ENCODE measurements around the gene TRMO. TPM values are rescaled to one million over a fixed set of nuclear protein-coding genes. Genes with fewer than 3 reads are reported as not detected.
"Not testable (repeated sequence)": the region's sequence is repeated elsewhere in the genome, so short reads cannot be mapped to it uniquely, and the experiment has no call there.

The TRMO gene, protein sequence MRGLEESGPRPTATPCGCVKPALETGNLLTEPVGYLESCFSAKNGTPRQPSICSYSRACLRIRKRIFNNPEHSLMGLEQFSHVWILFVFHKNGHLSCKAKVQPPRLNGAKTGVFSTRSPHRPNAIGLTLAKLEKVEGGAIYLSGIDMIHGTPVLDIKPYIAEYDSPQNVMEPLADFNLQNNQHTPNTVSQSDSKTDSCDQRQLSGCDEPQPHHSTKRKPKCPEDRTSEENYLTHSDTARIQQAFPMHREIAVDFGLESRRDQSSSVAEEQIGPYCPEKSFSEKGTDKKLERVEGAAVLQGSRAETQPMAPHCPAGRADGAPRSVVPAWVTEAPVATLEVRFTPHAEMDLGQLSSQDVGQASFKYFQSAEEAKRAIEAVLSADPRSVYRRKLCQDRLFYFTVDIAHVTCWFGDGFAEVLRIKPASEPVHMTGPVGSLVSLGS
- total RNA-seq, result 61.8 TPM

DNA sequence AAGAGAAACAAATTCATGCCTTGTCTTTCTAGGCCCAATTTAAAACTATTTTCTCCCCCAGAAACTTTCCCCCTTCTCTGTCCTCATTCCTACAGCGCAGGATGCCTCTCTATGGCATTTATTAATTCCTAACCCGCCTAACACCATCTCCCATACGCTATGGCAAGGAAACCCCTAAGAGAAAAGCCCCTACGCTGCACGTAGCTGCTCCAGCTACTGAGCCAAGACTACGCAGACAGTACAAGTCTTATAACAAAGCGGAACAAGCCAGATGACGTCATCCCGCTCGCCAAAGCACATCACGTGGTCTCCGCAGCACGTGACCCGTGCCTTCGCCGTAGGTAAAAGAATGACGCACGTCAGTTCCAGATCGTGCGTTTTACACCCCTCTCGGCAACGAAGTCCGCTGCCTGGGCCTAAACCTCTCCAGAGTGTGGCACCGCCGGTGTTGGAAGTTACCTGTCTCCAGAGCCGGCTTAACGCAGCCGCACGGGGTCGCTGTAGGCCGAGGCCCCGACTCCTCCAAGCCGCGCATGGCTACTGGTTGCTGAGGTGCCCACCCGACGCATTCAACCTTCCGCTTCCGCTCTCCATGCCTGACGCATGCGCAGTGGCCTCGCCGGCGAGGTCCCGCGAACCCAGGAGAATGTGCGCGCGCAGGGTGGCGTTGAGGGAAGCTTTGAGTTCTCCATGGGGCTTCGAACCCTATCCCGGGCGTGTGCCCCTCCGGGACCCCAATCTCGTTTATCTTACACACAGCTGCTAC, at the start of gene TRMO:
Gene TRMO (minus strand): TSS at position 542 of the 766 bp plus-strand sequence. CDS start 7 bp downstream, at position 535.
- Histone ChIP-seq H3K9me3 (ENCODE audit: low read depth, low read length) (no peaks in the 10 kb centered on the region), H3K4me1 (ENCODE audit: insufficient read depth, low read length) (peaks cover 50% of the 10 kb centered on the region), H3K27me3 (ENCODE audit: insufficient read depth, low read length) (no peaks in the 10 kb centered on the region), H3K4me3 (ENCODE audit: low read length) (peak within 1 kb of the TSS; percentile 60)

DNA sequence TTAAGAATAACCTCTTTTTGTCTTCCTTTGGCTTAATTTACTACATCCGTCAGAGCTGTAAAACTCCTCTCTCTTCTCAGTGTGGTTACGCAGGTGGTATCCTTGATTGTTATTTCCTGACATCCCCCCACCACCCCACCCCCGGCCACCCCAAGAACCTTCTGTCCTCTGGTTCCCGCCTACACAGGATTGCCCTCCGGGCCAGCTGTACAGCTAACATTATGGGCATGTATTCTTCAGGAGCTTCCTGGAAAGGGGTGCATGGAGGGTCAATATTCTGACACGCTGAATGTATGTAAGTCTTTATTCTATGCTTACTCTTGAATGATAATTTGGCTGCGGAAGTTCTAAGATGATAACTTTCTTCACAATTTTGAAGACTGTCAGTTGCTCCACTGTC, 47.9 kb upstream of the TRMO start:
- no peaks in the 10 kb centered on the region for H3K9me3 ChIP-seq (ENCODE audit: low read depth, low read length)
- H3K4me1 ChIP-seq (ENCODE audit: insufficient read depth, low read length), result no peaks in the 10 kb centered on the region
- H3K27me3 ChIP-seq (ENCODE audit: insufficient read depth, low read length), result peaks cover 2% of the 10 kb centered on the region
- H3K4me3 ChIP-seq (ENCODE audit: low read length), result no peak overlapping the region

DNA sequence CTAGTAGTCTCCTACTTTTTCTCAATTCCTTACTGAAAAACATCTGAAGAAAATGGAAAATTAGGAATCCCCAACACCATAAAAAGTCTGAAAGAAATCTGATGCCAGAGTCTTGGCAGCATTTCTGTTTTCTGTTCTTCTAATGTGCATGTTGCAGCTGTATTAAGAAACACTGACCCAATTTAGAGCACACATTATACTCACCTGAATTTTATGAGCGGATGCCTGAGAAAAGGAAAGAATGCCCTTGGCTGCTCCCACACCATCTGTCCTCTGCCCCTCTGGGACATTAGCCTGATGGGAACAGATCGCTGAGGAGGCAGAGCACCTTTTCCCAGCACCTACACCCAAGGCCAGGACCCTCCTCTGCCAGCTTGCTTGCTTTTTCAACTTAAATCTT, 46.7 kb upstream of the TRMO start:
- H3K4me3 ChIP-seq (ENCODE audit: low read length), result no peak overlapping the region
- H3K4me1 ChIP-seq (ENCODE audit: insufficient read depth, low read length), result no peaks in the 10 kb centered on the region
- H3K9me3 ChIP-seq (ENCODE audit: low read depth, low read length), result no peaks in the 10 kb centered on the region
- H3K27me3 ChIP-seq (ENCODE audit: insufficient read depth, low read length), result peaks cover 3% of the 10 kb centered on the region

DNA sequence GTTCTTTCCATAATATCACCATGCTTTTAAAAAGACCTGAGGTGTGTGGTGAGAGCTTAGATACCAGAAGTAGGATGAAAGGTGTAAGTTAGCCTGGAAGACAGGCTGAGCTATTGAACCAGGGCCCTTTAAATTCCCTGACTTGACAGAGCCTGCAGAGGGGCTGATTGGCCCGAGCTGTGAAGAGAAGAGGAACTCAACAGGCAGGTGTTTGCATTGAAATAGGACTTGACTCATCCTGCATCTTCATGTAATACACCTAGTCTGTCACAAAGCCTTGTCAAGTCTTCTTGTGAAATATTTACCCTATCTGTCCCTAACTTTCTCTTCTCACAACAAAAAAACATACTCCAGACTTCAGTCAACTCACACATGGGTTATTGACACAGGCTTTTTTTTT, 44.2 kb upstream of the TRMO start:
- H3K27me3 ChIP-seq (ENCODE audit: insufficient read depth, low read length), result peaks cover 3% of the 10 kb centered on the region
- H3K4me1 ChIP-seq (ENCODE audit: insufficient read depth, low read length), result no peaks in the 10 kb centered on the region
- no peaks in the 10 kb centered on the region for H3K9me3 ChIP-seq (ENCODE audit: low read depth, low read length)
- no peak overlapping the region for H3K4me3 ChIP-seq (ENCODE audit: low read length)

DNA sequence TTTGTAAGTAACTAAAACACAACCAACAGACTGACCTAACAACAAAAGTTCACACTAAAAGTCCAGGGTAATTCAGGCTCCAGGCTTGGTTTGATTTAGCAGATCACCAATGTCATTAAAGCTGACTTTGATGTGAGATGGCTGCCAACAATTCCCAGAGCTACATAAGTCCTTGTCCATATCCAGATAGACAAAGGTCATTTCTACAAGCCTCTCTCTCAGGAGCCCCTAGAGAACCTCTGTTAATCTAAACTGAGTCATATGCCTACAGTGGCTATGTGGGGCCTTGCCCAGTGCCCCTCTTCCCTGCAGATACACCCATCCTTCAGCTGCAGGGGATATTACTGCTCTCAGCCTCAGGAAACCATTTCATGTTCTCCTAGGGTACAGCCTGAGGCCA, 42.6 kb upstream of the TRMO start:
- Histone ChIP-seq H3K9me3 (ENCODE audit: low read depth, low read length) (no peaks in the 10 kb centered on the region), H3K27me3 (ENCODE audit: insufficient read depth, low read length) (peaks cover 3% of the 10 kb centered on the region)

DNA sequence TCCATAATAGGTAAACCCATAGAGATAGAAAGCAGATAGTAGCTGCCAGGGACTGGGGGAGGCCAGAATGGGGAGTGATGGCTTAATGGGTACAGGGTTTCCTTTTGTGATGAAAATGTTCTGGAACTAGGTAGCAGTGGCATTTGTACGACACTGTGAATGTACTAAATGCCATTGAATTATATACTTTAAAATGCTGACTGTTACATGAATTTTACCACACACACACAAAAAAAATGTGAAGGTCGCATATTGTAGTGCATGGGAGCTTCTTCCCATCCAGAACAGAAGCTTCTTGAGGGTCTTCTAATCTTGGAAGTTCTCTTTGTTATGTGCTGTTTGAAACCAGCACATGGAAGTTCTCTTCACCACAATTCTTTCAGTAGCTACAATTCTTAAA, 40.9 kb upstream of the TRMO start:
- H3K4me3 ChIP-seq (ENCODE audit: low read length), result no peak overlapping the region
- H3K9me3 ChIP-seq (ENCODE audit: low read depth, low read length), result no peaks in the 10 kb centered on the region

More for the DNA sequence above, 42.6 kb upstream of the TRMO start:
- H3K4me3 ChIP-seq (ENCODE audit: low read length), result no peak overlapping the region
- no peaks in the 10 kb centered on the region for H3K4me1 ChIP-seq (ENCODE audit: insufficient read depth, low read length)

DNA sequence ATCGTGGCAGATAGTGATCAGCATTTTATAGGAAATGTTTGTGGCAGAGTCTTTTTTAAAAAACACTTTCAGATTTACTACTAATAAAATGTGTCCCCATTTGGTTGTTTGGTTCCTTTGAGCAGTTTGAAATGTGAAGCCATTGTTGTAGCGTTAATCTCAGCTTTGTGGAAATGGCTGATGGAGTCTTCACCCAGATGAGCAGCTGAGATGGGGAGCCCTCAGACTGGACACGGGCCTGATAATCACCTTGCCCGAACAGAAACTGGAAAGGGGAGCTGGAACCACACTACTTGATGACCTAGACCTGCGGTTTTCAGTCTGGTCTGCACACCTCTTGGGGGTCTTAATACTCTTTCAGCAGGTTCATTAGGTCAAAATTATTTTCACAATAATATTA, 40.3 kb upstream of the TRMO start:
- no peaks in the 10 kb centered on the region for H3K9me3 ChIP-seq (ENCODE audit: low read depth, low read length)
- no peaks in the 10 kb centered on the region for H3K4me1 ChIP-seq (ENCODE audit: insufficient read depth, low read length)
- H3K27me3 ChIP-seq (ENCODE audit: insufficient read depth, low read length), result peaks cover 3% of the 10 kb centered on the region
- H3K4me3 ChIP-seq (ENCODE audit: low read length), result no peak overlapping the region

More for the DNA sequence above, 40.9 kb upstream of the TRMO start:
- peaks cover 3% of the 10 kb centered on the region for H3K27me3 ChIP-seq (ENCODE audit: insufficient read depth, low read length)
- H3K4me1 ChIP-seq (ENCODE audit: insufficient read depth, low read length), result no peaks in the 10 kb centered on the region

DNA sequence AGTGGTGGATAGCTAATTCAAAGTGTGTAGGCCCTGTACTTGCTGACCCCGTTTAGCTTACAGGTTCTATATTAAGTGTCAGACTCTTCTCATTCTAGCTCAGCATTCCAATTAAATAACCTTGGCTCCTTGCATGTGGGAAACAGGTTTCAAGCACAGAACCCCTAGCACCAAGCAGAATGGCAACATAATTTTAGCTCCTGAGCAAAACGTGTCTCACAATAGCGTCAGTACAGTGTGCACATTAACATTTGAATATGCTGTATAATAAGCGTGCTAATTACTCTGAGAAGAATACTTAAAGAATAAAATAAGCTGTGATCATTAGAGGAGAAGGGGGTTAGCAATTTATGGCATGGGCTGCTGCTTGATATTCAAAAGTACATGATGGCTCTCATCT, 39.8 kb upstream of the TRMO start:
- Histone ChIP-seq H3K4me3 (ENCODE audit: low read length) (no peak overlapping the region), H3K4me1 (ENCODE audit: insufficient read depth, low read length) (no peaks in the 10 kb centered on the region), H3K9me3 (ENCODE audit: low read depth, low read length) (no peaks in the 10 kb centered on the region), H3K27me3 (ENCODE audit: insufficient read depth, low read length) (peaks cover 3% of the 10 kb centered on the region)

DNA sequence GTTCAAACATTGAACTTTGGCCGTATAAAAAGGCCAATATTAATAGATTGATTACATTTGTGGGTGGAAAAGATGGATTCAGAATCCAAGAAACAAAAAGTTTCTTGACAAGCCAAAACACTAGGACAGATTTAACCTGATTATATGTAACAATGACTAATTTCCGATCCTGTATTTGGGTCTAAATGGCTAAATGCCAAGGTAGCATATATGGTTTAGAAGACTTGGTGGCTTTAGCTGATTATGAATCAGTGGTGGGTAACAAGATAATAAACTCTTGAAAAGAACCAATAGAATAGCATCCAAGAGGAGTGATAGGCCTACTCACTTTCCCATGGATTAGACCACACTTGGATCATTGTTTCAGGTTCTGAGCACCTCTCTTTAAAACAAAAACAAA, 39.1 kb upstream of the TRMO start:
- H3K27me3 ChIP-seq (ENCODE audit: insufficient read depth, low read length), result peaks cover 3% of the 10 kb centered on the region
- no peaks in the 10 kb centered on the region for H3K9me3 ChIP-seq (ENCODE audit: low read depth, low read length)

DNA sequence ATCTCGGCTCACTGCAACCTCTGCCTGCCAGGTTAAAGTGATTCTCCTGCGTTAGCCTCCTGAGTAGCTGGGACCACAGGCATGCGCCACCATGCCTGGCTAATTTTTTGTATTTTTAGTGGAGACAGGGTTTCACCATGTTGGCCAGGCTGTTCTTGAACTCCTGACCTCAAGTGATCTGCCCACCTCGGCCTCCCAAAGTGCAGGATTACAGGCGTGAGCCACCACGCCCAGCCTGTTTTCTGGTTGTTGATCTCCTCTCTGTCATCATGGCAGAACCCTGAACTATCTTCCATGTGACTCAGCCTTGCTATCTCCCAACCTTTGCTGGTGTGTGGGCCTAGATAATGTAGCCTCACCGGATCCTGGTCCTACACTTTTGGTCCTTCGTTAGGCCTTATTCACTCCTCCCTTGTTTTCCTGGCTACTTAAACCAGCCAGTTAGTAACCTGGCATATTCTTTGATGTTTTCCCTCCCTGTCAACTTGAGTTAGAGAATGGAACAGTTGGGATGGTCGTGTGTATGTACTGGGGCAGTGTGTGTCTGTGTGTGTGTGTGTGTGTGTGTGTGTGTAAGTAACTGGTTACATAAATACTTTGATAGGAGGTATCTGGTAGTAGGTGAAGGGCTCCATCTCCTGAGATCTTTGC, 38.5 kb upstream of the TRMO start:
- not testable (repeated sequence) for H3K9me3 ChIP-seq (ENCODE audit: low read depth, low read length); H3K27me3 ChIP-seq (ENCODE audit: insufficient read depth, low read length); H3K4me3 ChIP-seq (ENCODE audit: low read length); H3K4me1 ChIP-seq (ENCODE audit: insufficient read depth, low read length)

More for the DNA sequence above, 39.1 kb upstream of the TRMO start:
- Histone ChIP-seq H3K4me3 (ENCODE audit: low read length) (no peak overlapping the region), H3K4me1 (ENCODE audit: insufficient read depth, low read length) (no peaks in the 10 kb centered on the region)

DNA sequence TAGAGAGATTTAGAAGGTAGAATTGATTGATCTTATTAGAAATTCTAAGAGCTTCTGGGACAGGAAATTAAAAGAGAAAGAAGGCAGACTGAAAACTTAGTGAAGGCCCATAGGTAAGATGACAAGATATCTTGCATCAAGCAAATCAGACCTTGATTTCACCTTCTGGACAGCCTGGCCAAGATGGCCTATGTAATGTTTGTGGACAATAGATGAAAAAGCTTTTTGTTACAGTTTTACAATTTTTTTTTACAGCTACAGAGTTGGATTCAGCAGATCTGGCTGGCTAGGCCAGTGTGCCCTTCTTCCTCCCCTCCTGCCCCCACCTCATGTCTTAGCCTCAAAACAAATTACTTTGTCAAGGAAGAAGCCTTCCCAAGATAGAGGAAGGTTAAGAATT, 37.3 kb upstream of the TRMO start:
- no peaks in the 10 kb centered on the region for H3K27me3 ChIP-seq (ENCODE audit: insufficient read depth, low read length)

DNA sequence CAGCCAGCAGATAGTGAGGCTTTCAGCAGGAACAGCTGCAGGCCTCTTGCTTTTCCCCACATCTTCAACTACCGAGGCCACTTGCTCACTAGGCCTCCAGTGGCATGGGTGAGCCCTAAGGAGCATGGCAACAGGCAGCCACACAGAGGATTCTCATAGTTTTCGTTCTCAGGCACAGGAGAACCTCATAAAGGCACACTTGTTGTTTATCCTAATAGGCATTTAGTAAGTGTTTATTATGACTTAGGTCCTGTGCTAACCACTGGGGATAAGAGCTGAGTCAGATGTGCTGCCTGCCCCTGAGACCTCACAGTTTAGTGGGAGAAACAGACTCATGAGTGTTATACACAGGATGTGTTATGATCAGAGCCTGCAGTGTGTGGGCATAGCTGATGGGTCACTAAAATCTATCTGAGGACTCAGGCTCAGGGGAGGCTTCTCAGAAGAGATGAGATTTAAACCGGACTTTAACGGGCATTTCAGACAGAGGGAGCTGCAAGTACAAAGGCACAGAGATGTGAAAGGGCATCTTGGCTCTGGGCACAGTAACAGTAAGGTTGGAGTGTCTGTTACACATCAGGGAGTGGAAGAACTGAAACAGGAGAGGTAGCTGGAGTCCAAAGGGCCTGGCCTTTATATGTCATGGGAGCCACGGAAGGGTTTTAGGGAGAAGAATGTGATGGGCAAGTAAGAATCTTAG, 36.7 kb upstream of the TRMO start:
- Histone ChIP-seq H3K4me3 (ENCODE audit: low read length) (no peak overlapping the region), H3K27me3 (ENCODE audit: insufficient read depth, low read length) (no peaks in the 10 kb centered on the region), H3K9me3 (ENCODE audit: low read depth, low read length) (no peaks in the 10 kb centered on the region), H3K4me1 (ENCODE audit: insufficient read depth, low read length) (no peaks in the 10 kb centered on the region)

More for the DNA sequence above, 37.3 kb upstream of the TRMO start:
- H3K4me1 ChIP-seq (ENCODE audit: insufficient read depth, low read length), result no peaks in the 10 kb centered on the region
- no peaks in the 10 kb centered on the region for H3K9me3 ChIP-seq (ENCODE audit: low read depth, low read length)
- H3K4me3 ChIP-seq (ENCODE audit: low read length), result no peak overlapping the region

DNA sequence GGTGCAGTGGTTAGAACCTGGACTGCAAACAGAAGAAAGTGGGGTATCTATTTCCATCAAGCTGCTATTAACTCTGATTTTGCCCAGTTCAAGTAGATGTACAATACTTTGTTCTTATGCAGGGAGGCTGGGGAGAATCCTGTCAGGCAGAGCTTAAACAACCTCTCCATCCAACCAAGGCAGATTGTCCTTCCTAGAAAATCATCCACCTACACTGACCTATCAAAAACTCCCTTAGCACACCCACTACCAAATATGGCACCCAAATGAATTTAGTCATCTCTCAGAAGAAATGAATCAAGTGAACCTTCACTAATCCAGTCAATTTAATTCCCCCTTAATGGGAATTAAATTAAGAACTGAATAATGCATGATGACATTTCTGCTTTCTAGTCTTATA, 34.0 kb upstream of the TRMO start:
- Histone ChIP-seq H3K9me3 (ENCODE audit: low read depth, low read length) (no peaks in the 10 kb centered on the region), H3K4me3 (ENCODE audit: low read length) (no peak overlapping the region), H3K4me1 (ENCODE audit: insufficient read depth, low read length) (no peaks in the 10 kb centered on the region), H3K27me3 (ENCODE audit: insufficient read depth, low read length) (no peaks in the 10 kb centered on the region)

DNA sequence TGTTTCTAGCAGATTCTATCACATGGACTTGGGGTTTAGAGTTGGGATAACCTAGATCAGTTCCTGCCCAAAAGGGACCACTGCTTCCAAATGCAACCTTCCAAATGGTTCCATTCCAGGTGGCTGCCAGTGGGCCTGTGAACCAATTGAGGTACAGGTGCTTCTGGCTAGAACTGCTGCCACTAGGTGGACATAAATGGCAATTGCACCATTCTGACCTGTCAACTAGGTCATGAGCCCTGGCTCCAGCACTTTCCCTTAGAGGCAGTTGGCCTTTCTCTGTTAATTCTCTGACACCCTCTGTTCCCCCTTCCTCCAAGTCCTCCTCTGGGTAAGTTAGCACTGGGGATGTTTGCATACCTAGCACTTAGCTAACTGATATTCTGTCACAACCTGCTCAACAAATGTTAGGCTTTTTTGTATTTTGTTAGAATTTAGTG, 32.3 kb upstream of the TRMO start:
- Histone ChIP-seq H3K9me3 (ENCODE audit: low read depth, low read length) (no peaks in the 10 kb centered on the region), H3K4me1 (ENCODE audit: insufficient read depth, low read length) (no peaks in the 10 kb centered on the region), H3K27me3 (ENCODE audit: insufficient read depth, low read length) (no peaks in the 10 kb centered on the region), H3K4me3 (ENCODE audit: low read length) (no peak overlapping the region)

DNA sequence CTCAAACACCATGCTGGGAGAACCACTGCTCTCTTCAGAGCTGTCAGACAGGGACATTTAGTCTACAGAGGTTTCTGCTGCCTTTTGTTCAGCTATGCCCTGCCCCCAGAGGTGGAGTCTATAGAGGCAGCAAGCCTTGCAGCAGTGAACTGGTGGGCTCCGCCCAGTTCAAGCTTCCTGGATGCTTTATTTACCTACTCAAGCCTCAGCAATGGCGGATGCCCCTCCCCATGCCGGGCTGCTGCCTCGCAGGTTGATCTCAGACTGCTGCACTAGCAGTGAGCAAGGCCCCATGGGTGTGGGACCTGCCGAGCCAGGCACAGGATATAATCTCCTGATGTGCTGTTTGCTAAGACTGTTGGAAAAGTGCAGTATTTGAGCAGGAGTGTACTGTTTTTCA, 28.6 kb upstream of the TRMO start:
- H3K4me1 ChIP-seq (ENCODE audit: insufficient read depth, low read length); H3K27me3 ChIP-seq (ENCODE audit: insufficient read depth, low read length); H3K9me3 ChIP-seq (ENCODE audit: low read depth, low read length); H3K4me3 ChIP-seq (ENCODE audit: low read length): not testable (repeated sequence)
